Transverse colon (tissue), 4 donors: ENCODE results near the gene GALR1. TPM values are rescaled to one million over a fixed set of nuclear protein-coding genes. Genes with fewer than 3 reads are reported as not detected.
A peak's percentile ranks its signal among the peaks of the same experiment; 100 is the strongest.

Experiments
- DNase-seq: peaks from one replicate; pipeline ENCODE4 v3.0.0-alpha.2; 2019
- H3K27ac ChIP-seq, 4 donors: fragments of 200-600 bp; sonication (generic); 2 replicates each; pipeline ENCODE4 v1.5.1; 2016 to 2018; ENCODE audit warnings: inconsistent platforms in 4 of 4
- H3K27me3 ChIP-seq: fragments of 200-600 bp; sonication (generic); 2 replicates; pipeline ENCODE4 v1.5.1; 2017; ENCODE audit warnings: inconsistent platforms
- H3K36me3 ChIP-seq, 4 donors: fragments of 200-600 bp; sonication (generic); 2 replicates each; pipeline ENCODE4 v1.5.1; 2017 to 2019; ENCODE audit warnings: inconsistent platforms in 4 of 4
- H3K4me1 ChIP-seq, 4 donors: fragments of 200-600 bp; sonication (generic); 2 replicates each; pipeline ENCODE4 v1.5.1; 2017 to 2020; ENCODE audit warnings: inconsistent platforms in 4 of 4
- H3K4me3 ChIP-seq, 4 donors: fragments of 200-600 bp; sonication (generic); 1 replicate in 1 of 4; 2 replicates in 3 of 4; pipeline versions ENCODE4 v1.5.1 to v1.6.1; 2017 to 2019; ENCODE audit warnings: inconsistent platforms in 4 of 4
- H3K9me3 ChIP-seq, 2 donors: fragments of 200-600 bp; sonication (generic); 2 replicates each; pipeline ENCODE4 v1.5.1; 2017 to 2019; ENCODE audit warnings: inconsistent platforms in 2 of 2
- EP300 ChIP-seq: sonication (generic); formaldehyde crosslinking; IDR thresholded peaks from one replicate; pipeline ENCODE4 v1.6.1; 2017; ENCODE audit warnings: antibody characterized with exemption, low read depth
- POLR2A ChIP-seq: fragments of 450-650 bp; IDR thresholded peaks from one replicate; pipeline ENCODE4 v1.6.1; 2016; ENCODE audit warnings: antibody characterized with exemption, mild to moderate bottlenecking, moderate library complexity
- POLR2AphosphoS5 ChIP-seq, 3 donors: sonication (generic); formaldehyde crosslinking; IDR thresholded peaks; one replicate each; pipeline ENCODE4 v1.6.1; 2016; ENCODE audit warnings: antibody characterized with exemption in 3 of 3
- WGBS, 2 donors: methylation state at CpG; one replicate each; pipeline ENCODE4 v1.1.5; 2018; ENCODE audit warnings: low coverage in 1 of 2; 5-methylcytosine and 5-hydroxymethylcytosine counted together
- in situ Hi-C, 4 donors: fragments of 200-750 bp; cut with MboI; loops; one replicate each; pipeline versions ENCODE4 v1.15.0 to v1.15.1; 2017; ENCODE audit warnings: low sequenced_read_pairs in 3 of 4, low pct_ligation_motif_present in 1 of 4, low pct_unique_long_range_greater_than_20kb in 1 of 4
- intact Hi-C: fragments of 100-400 bp; cut with DNase I; formaldehyde crosslinking; loops from one replicate; pipeline ENCODE4 v1.15.1; 2023; ENCODE audit warnings: low total_unique reads
- total RNA-seq, 4 donors: library from RNA; depleted of rRNA; stranded (reverse); fragments of >200 nt; gene quantifications; one replicate each; pipeline ENCODE4 v1.1.0, GENCODE V29; 2016
- TF ChIP-seq, protein P1 (sequence below), 5 experiments: fragments of 200-600 bp in 3 of 5; fragments of 450-650 bp in 2 of 5; sonication (generic) in 3 of 5; IDR thresholded peaks; 1 replicate in 2 of 5; 2 replicates in 3 of 5; pipeline ENCODE4 v1.5.1; 2016 to 2017; ENCODE audit warnings: antibody characterized with exemption in 5 of 5, inconsistent platforms in 3 of 5, mild to moderate bottlenecking in 2 of 5, moderate library complexity in 1 of 5

Gene GALR1, protein sequence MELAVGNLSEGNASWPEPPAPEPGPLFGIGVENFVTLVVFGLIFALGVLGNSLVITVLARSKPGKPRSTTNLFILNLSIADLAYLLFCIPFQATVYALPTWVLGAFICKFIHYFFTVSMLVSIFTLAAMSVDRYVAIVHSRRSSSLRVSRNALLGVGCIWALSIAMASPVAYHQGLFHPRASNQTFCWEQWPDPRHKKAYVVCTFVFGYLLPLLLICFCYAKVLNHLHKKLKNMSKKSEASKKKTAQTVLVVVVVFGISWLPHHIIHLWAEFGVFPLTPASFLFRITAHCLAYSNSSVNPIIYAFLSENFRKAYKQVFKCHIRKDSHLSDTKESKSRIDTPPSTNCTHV
- 1 to 10 TPM in 1 of 4 donors, under 1 TPM in 3; under 0.01 to 1.9 (median 0.07) TPM for total RNA-seq

DNA sequence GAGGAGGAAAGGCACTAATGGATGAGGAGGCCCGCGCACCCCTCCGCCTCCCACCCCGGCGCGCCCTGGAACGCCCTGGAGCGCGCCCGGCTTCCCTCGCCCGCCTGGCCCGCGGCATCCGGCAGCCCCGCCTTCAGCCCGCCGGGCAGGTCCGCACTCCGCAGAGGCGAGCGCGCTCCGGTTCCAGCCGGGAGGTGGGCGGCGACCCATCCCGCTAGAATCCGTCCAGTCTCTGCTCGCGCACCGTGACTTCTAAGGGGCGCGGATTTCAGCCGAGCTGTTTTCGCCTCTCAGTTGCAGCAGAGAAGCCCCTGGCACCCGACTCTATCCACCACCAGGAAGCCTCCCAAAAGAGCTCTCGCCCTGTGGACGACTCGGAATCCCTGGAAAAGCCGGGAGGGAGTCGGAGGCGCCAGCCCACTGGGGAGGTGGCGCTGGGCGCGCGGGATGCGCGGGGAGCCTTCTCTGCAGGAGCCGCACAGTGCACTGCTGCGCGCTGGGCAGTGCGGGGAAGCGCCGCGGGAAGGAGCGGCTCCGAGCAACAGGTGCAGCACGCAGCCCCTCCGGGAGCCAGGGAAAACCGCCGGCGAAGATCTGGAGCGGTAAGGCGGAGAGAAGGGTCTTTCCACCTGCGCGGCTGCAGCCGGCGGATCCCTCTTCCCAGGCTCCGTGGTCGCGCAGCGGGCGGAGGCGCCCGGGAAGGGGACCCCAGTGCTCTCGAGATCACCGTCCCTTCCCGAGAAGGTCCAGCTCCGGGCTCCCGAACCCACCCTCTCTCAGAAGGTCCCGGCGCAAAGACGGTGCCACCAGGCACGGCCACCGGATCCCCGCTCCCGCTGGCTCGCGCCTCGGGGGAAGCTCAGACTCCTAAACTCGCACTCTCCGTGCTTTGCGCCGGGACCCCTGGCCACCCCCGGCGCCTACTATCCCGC lies at the start of gene GALR1:
Gene GALR1 (plus strand): TSS at position 280 of the 932 bp plus-strand sequence. CDS start 701 bp downstream, outside the sequence.
- whole genome bisulfite sequencing, 2 donors: 8% methylated on average over 73 of the region's 98 CpGs; no CpG with 5 or more reads in 1 of the 2 donors
- no peak for DNase-seq

GRCh38 chr18:77201506-77201905 lies 48.1 kb upstream of the GALR1 start:
- in situ Hi-C loops (loop anchor here in 1 of 4 donors (25.0 kb wide), 1 partner anchor 214 kb away; no protein-coding TSS in a partner anchor), intact Hi-C loops (no loop called here)
- Histone ChIP-seq H3K36me3 (no peaks in the 10 kb centered on the region), H3K4me1 (no peaks in the 10 kb centered on the region), H3K9me3 (no peaks in the 10 kb centered on the region), H3K27ac (no peak overlapping the region), H3K27me3 (no peaks in the 10 kb centered on the region), H3K4me3 (no peak overlapping the region)
- 90% methylated on average over 4 of the region's 4 CpGs; no CpG with 5 or more reads in 1 of the 2 donors for WGBS, 2 donors
- TF ChIP-seq EP300 (no peak), POLR2A (no peak), POLR2AphosphoS5 (IDR thresholded peaks at IDR 0.05) (no peak)
- TF ChIP-seq, protein P1, sequence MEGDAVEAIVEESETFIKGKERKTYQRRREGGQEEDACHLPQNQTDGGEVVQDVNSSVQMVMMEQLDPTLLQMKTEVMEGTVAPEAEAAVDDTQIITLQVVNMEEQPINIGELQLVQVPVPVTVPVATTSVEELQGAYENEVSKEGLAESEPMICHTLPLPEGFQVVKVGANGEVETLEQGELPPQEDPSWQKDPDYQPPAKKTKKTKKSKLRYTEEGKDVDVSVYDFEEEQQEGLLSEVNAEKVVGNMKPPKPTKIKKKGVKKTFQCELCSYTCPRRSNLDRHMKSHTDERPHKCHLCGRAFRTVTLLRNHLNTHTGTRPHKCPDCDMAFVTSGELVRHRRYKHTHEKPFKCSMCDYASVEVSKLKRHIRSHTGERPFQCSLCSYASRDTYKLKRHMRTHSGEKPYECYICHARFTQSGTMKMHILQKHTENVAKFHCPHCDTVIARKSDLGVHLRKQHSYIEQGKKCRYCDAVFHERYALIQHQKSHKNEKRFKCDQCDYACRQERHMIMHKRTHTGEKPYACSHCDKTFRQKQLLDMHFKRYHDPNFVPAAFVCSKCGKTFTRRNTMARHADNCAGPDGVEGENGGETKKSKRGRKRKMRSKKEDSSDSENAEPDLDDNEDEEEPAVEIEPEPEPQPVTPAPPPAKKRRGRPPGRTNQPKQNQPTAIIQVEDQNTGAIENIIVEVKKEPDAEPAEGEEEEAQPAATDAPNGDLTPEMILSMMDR (IDR thresholded peaks at IDR 0.05): no peak
- no peak for DNase-seq

More for the DNA sequence above, at the start of gene GALR1:
- H3K27me3 ChIP-seq: peaks cover 69% of the 10 kb centered on the region
- in situ Hi-C loops: loop anchor here in 1 of 4 donors (25.0 kb wide), 1 partner anchor 412 kb away; no protein-coding TSS in a partner anchor
- H3K4me1 ChIP-seq: peaks cover 0 to 16% (median 13%) of the 10 kb centered on the region in 4 donors
- peak within 1 kb of the TSS in 3 of 4 donors; percentile 14 to 36 (median 18) for H3K4me3 ChIP-seq
- no peaks in the 10 kb centered on the region for H3K36me3 ChIP-seq
- TF ChIP-seq POLR2A (no peak), EP300 (no peak), POLR2AphosphoS5 (IDR thresholded peaks at IDR 0.05) (no peak)
- TF ChIP-seq, protein P1 (IDR thresholded peaks at IDR 0.05): no peak
- intact Hi-C loops: no loop called here
- H3K9me3 ChIP-seq: no peaks in the 10 kb centered on the region
- no peak within 1 kb of the TSS for H3K27ac ChIP-seq

DNA sequence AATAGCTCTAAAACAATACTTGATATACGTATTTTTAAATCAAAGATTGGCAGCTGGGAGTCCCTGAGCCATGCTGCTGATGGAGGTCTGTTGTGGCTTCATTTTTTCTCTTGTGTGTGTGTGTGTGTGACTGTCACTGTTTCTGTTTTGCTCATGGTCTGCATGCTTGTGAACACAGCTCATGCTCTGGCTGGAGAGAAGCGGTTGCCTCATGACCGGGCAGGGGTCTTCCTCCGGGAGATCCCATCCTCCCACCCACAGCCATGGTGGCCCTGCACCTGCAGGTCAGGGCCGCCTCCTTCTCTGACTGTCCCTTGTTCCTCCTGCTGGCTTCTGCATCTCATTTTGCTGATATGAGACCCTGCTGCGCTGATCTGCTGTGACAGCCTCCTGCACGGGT lies 47.3 kb upstream of the GALR1 start:
- intact Hi-C loops (no loop called here), in situ Hi-C loops (loop anchor here in 1 of 4 donors (25.0 kb wide), 1 partner anchor 215 kb away; no protein-coding TSS in a partner anchor)
- Histone ChIP-seq H3K27me3 (no peaks in the 10 kb centered on the region), H3K36me3 (no peaks in the 10 kb centered on the region), H3K4me1 (peaks cover 0 to 5% (median 0%) of the 10 kb centered on the region in 4 donors), H3K4me3 (no peak overlapping the region), H3K27ac (no peak overlapping the region), H3K9me3 (no peaks in the 10 kb centered on the region)
- DNase-seq: no peak
- 90% methylated on average over 7 of the region's 7 CpGs; no CpG with 5 or more reads in 1 of the 2 donors for WGBS, 2 donors
- TF ChIP-seq, protein P1 (IDR thresholded peaks at IDR 0.05): no peak
- TF ChIP-seq EP300: no peak
- no peak for TF ChIP-seq POLR2A
- TF ChIP-seq POLR2AphosphoS5 (IDR thresholded peaks at IDR 0.05): no peak
